HL-60 (cell line): Measurements from ENCODE around the gene REEP3.

ENCODE experiments used
- CTCF ChIP-seq: IDR thresholded peaks from one replicate; pipeline ENCODE4 v1.5.1; 2011; ENCODE audit warnings: low read length, control low read depth, inconsistent platforms; ENCODE audit not compliant: insufficient read depth
- GABPA ChIP-seq: IDR thresholded peaks from 2 replicates; pipeline ENCODE4 v1.6.1; 2012; ENCODE audit warnings: low read depth
- REST ChIP-seq: IDR thresholded peaks from 2 replicates; pipeline ENCODE4 v1.6.1; 2012; ENCODE audit warnings: low read depth; ENCODE audit not compliant: insufficient replicate concordance

- TF ChIP-seq CTCF (no peak), GABPA (no peak), REST (no peak)
These were observed 5.0 kb upstream of the REEP3 start for GRCh38 chr10:63516207-63516606.
